CD8-positive, alpha-beta memory T cell (primary cell): Measurements from ENCODE around the gene NUP54. TPM values are rescaled to one million over a fixed set of nuclear protein-coding genes. Genes with fewer than 3 reads are reported as not detected.

Experiments
- CTCF ChIA-PET: fragments of 350-600 bp; sonication (Branson Sonifier 250); formaldehyde crosslinking; loops from one replicate; lab custom pipeline; 2021; ENCODE audit warnings: antibody characterized with exemption; lab: Charles Lee
- POLR2A ChIA-PET: fragments of 350-600 bp; sonication (Branson Sonifier 250); formaldehyde crosslinking; loops from one replicate; lab custom pipeline; 2021; ENCODE audit warnings: antibody characterized with exemption; lab: Charles Lee
- DNase-seq, 5 donors: peaks; one replicate each; pipeline versions ENCODE4 v3.0.0 to v3.0.0-alpha.2; 2020 to 2022; ENCODE audit warnings: mixed read lengths in 1 of 5
- H3K27ac ChIP-seq: one replicate; pipeline ENCODE4 v1.7.0; 2013; ENCODE audit warnings: low read depth, mild to moderate bottlenecking, low read length, moderate library complexity
- H3K27me3 ChIP-seq: 2 replicates; pipeline ENCODE4 v1.7.0; 2013; ENCODE audit warnings: low read length, mild to moderate bottlenecking; ENCODE audit not compliant: insufficient read depth, poor library complexity, severe bottlenecking
- H3K36me3 ChIP-seq: 2 replicates; pipeline ENCODE4 v1.7.0; 2013; ENCODE audit warnings: mild to moderate bottlenecking, low read length, moderate library complexity; ENCODE audit not compliant: insufficient read depth
- H3K4me1 ChIP-seq: 2 replicates; pipeline ENCODE4 v1.7.0; 2013; ENCODE audit warnings: mild to moderate bottlenecking, low read length, moderate library complexity; ENCODE audit not compliant: insufficient read depth
- H3K4me3 ChIP-seq: 2 replicates; pipeline ENCODE4 v1.7.0; 2013; ENCODE audit warnings: mild to moderate bottlenecking, low read length
- H3K9me3 ChIP-seq: 2 replicates; pipeline ENCODE4 v1.7.0; 2013; ENCODE audit warnings: mild to moderate bottlenecking, low read length
- H3K27ac Mint-ChIP-seq, 8 donors: one replicate each; pipeline ENCODE4 v1.8.0; 2020 to 2021; ENCODE audit warnings: mixed read lengths in 8 of 8, mild to moderate bottlenecking in 6 of 8, inconsistent platforms in 3 of 8, moderate library complexity in 3 of 8
- H3K27me3 Mint-ChIP-seq, 2 donors: one replicate each; pipeline ENCODE4 v1.8.0; 2020 to 2021; ENCODE audit warnings: mixed read lengths in 2 of 2, mild to moderate bottlenecking in 1 of 2, moderate library complexity in 1 of 2
- H3K36me3 Mint-ChIP-seq, 3 donors: one replicate each; pipeline ENCODE4 v1.8.0; 2020 to 2021; ENCODE audit warnings: mixed read lengths in 3 of 3, inconsistent platforms in 1 of 3, mild to moderate bottlenecking in 1 of 3
- H3K4me1 Mint-ChIP-seq, 3 donors: one replicate each; pipeline ENCODE4 v1.8.0; 2020 to 2021; ENCODE audit warnings: mixed read lengths in 3 of 3, inconsistent platforms in 1 of 3, mild to moderate bottlenecking in 1 of 3
- H3K4me3 Mint-ChIP-seq, 7 donors: one replicate each; pipeline ENCODE4 v1.8.0; 2020 to 2021; ENCODE audit warnings: mixed read lengths in 7 of 7, mild to moderate bottlenecking in 6 of 7, moderate library complexity in 4 of 7, inconsistent platforms in 2 of 7
- H3K9me3 Mint-ChIP-seq, 5 donors: one replicate each; pipeline ENCODE4 v1.8.0; 2020 to 2022; ENCODE audit warnings: mixed read lengths in 5 of 5, mild to moderate bottlenecking in 3 of 5, moderate library complexity in 2 of 5, inconsistent platforms in 1 of 5
- polyA plus RNA-seq: library from polyadenylated mRNA; unstranded; fragments of 300-500 nt; fragmentation: Illumina TruSeq; gene quantifications from one replicate; pipeline ENCODE4 v1.2.3, GENCODE V29; 2021
- total RNA-seq, 2 experiments: library from RNA; stranded (reverse); gene quantifications; one replicate each; pipeline ENCODE4 v1.2.3, GENCODE V29; 2021

NUP54 gene
- total RNA-seq (10 to 100 TPM; 56.6 to 63.3 TPM), polyA plus RNA-seq (41.8 TPM)

- Mint-ChIP-seq H3K27me3 (peaks cover 0 to 1% of the 10 kb centered on the region in 2 donors), H3K4me1 (peaks cover 38 to 51% (median 44%) of the 10 kb centered on the region in 3 donors), H3K27ac (peak within 1 kb of the TSS; percentile 77 to 98 (median 96)), H3K9me3 (no peaks in the 10 kb centered on the region), H3K36me3 (peaks cover 0 to 26% (median 6%) of the 10 kb centered on the region in 3 donors), H3K4me3 (peak within 1 kb of the TSS; percentile 94 to 98 (median 96))
- H3K9me3 ChIP-seq: no peaks in the 10 kb centered on the region
- peaks cover 8% of the 10 kb centered on the region for H3K36me3 ChIP-seq
- POLR2A ChIA-PET: interaction anchor here (0.6 to 1.5 kb wide), 2 partner anchors 157 to 158 kb away, joined by 3 to 5 read pairs; partner anchors contain the start of gene SDAD1
- H3K27ac ChIP-seq: peak within 1 kb of the TSS; percentile 87
- DNase-seq: peak; percentile 84 to 95 (median 91)
- H3K4me3 ChIP-seq: peak within 1 kb of the TSS; percentile 98
- CTCF ChIA-PET: interaction anchor here (1.1 to 2.0 kb wide), 5 partner anchors 31 to 634 kb away, joined by 3 to 6 read pairs (median 4); partner anchors contain the start of gene RCHY1
- no peaks in the 10 kb centered on the region for H3K27me3 ChIP-seq
- H3K4me1 ChIP-seq: peaks cover 29% of the 10 kb centered on the region
Measured at GRCh38 chr4:76148142-76148865, at the start of gene NUP54. TSS of gene NUP54 (minus strand) at chr4:76148397. CDS start at chr4:76148374, 23 bp downstream.

GRCh38 chr4:76197031-76197743, 49.0 kb upstream of the NUP54 start:
- Histone ChIP-seq H3K27me3 (no peaks in the 10 kb centered on the region), H3K4me3 (no peak overlapping the region), H3K36me3 (peaks cover 18% of the 10 kb centered on the region), H3K27ac (no peak overlapping the region), H3K4me1 (peaks cover 23% of the 10 kb centered on the region), H3K9me3 (peaks cover 5% of the 10 kb centered on the region)
- peaks cover 23 to 42% (median 27%) of the 10 kb centered on the region in 3 donors for H3K36me3 Mint-ChIP-seq
- no peaks in the 10 kb centered on the region for H3K27me3 Mint-ChIP-seq
- no peak for DNase-seq
- ChIA-PET CTCF (no interaction called here), POLR2A (no interaction called here)
- peaks cover 29 to 51% (median 42%) of the 10 kb centered on the region in 3 donors for H3K4me1 Mint-ChIP-seq
- H3K4me3 Mint-ChIP-seq: no peak overlapping the region
- H3K9me3 Mint-ChIP-seq: peaks cover 2 to 8% (median 7%) of the 10 kb centered on the region in 5 donors
- peak overlapping the region in 3 of 8 donors; percentile 19 to 84 (median 42) for H3K27ac Mint-ChIP-seq

- Mint-ChIP-seq H3K36me3 (peaks cover 28 to 47% (median 34%) of the 10 kb centered on the region in 3 donors), H3K4me3 (no peak overlapping the region), H3K9me3 (peaks cover 4 to 12% (median 9%) of the 10 kb centered on the region in 5 donors), H3K27me3 (no peaks in the 10 kb centered on the region), H3K27ac (peak overlapping the region in 2 of 8 donors; percentile 19 to 43), H3K4me1 (peaks cover 29 to 49% (median 44%) of the 10 kb centered on the region in 3 donors)
- POLR2A ChIA-PET: no interaction called here
- Histone ChIP-seq H3K4me1 (peaks cover 23% of the 10 kb centered on the region), H3K27ac (no peak overlapping the region), H3K9me3 (peaks cover 5% of the 10 kb centered on the region), H3K4me3 (no peak overlapping the region), H3K27me3 (no peaks in the 10 kb centered on the region), H3K36me3 (peaks cover 18% of the 10 kb centered on the region)
- CTCF ChIA-PET: no interaction called here
- DNase-seq: no peak
Measured at GRCh38 chr4:76196376-76196775, 48.2 kb upstream of the NUP54 start.

GRCh38 chr4:76195326-76195725, 47.1 kb upstream of the NUP54 start:
- Mint-ChIP-seq H3K36me3 (peaks cover 30 to 55% (median 40%) of the 10 kb centered on the region in 3 donors), H3K9me3 (peaks cover 4 to 12% (median 9%) of the 10 kb centered on the region in 5 donors), H3K27me3 (no peaks in the 10 kb centered on the region), H3K4me3 (no peak overlapping the region), H3K27ac (no peak overlapping the region), H3K4me1 (peaks cover 21 to 38% (median 35%) of the 10 kb centered on the region in 3 donors)
- Histone ChIP-seq H3K36me3 (peaks cover 18% of the 10 kb centered on the region), H3K9me3 (peaks cover 5% of the 10 kb centered on the region), H3K27ac (no peak overlapping the region), H3K4me1 (peaks cover 23% of the 10 kb centered on the region), H3K27me3 (no peaks in the 10 kb centered on the region), H3K4me3 (no peak overlapping the region)
- ChIA-PET CTCF (no interaction called here), POLR2A (no interaction called here)
- DNase-seq: no peak

- Mint-ChIP-seq H3K4me3 (no peak overlapping the region), H3K9me3 (peaks cover 4 to 12% (median 9%) of the 10 kb centered on the region in 5 donors), H3K4me1 (peaks cover 13 to 28% (median 28%) of the 10 kb centered on the region in 3 donors), H3K27me3 (no peaks in the 10 kb centered on the region), H3K36me3 (peaks cover 32 to 61% (median 40%) of the 10 kb centered on the region in 3 donors), H3K27ac (peak overlapping the region in 1 of 8 donors; percentile 72)
- no peak for DNase-seq
- POLR2A ChIA-PET: no interaction called here
- H3K27me3 ChIP-seq: no peaks in the 10 kb centered on the region
- CTCF ChIA-PET: no interaction called here
- H3K4me3 ChIP-seq: no peak overlapping the region
- peaks cover 5% of the 10 kb centered on the region for H3K9me3 ChIP-seq
- peaks cover 13% of the 10 kb centered on the region for H3K4me1 ChIP-seq
- H3K27ac ChIP-seq: no peak overlapping the region
- H3K36me3 ChIP-seq: peaks cover 18% of the 10 kb centered on the region
Measured at GRCh38 chr4:76194325-76194724, 46.1 kb upstream of the NUP54 start.

- H3K4me1 ChIP-seq: no peaks in the 10 kb centered on the region
- peaks cover 2 to 13% (median 9%) of the 10 kb centered on the region in 3 donors for H3K4me1 Mint-ChIP-seq
Measured at GRCh38 chr4:76192236-76192635, 44.0 kb upstream of the NUP54 start.

GRCh38 chr4:76188557-76188956, 40.4 kb upstream of the NUP54 start:
- H3K27ac ChIP-seq: no peak overlapping the region
- peaks cover 5% of the 10 kb centered on the region for H3K9me3 ChIP-seq
- no peaks in the 10 kb centered on the region for H3K27me3 Mint-ChIP-seq
- peak overlapping the region in 2 of 8 donors; percentile 8 to 32 for H3K27ac Mint-ChIP-seq
- ChIA-PET POLR2A (no interaction called here), CTCF (interaction anchor here (4.1 kb wide), 1 partner anchor 9 kb away, joined by 14 read pairs; no protein-coding TSS in a partner anchor)
- H3K9me3 Mint-ChIP-seq: peaks cover 4 to 12% (median 9%) of the 10 kb centered on the region in 5 donors
- H3K4me3 Mint-ChIP-seq: no peak overlapping the region
- DNase-seq: no peak
- peaks cover 4 to 12% (median 9%) of the 10 kb centered on the region in 3 donors for H3K4me1 Mint-ChIP-seq
- peaks cover 13% of the 10 kb centered on the region for H3K36me3 ChIP-seq
- no peak overlapping the region for H3K4me3 ChIP-seq
- peaks cover 19 to 53% (median 28%) of the 10 kb centered on the region in 3 donors for H3K36me3 Mint-ChIP-seq
- no peaks in the 10 kb centered on the region for H3K4me1 ChIP-seq
- H3K27me3 ChIP-seq: no peaks in the 10 kb centered on the region

More at GRCh38 chr4:76192236-76192635, 44.0 kb upstream of the NUP54 start:
- H3K27me3 Mint-ChIP-seq: no peaks in the 10 kb centered on the region
- Histone ChIP-seq H3K9me3 (peaks cover 5% of the 10 kb centered on the region), H3K27ac (no peak overlapping the region), H3K36me3 (peaks cover 18% of the 10 kb centered on the region), H3K4me3 (no peak overlapping the region), H3K27me3 (no peaks in the 10 kb centered on the region)
- peaks cover 4 to 12% (median 9%) of the 10 kb centered on the region in 5 donors for H3K9me3 Mint-ChIP-seq
- peaks cover 31 to 60% (median 40%) of the 10 kb centered on the region in 3 donors for H3K36me3 Mint-ChIP-seq
- CTCF ChIA-PET: no interaction called here
- POLR2A ChIA-PET: no interaction called here
- no peak overlapping the region for H3K27ac Mint-ChIP-seq
- no peak for DNase-seq
- H3K4me3 Mint-ChIP-seq: no peak overlapping the region
